ENCODE measurements around the gene USP47.
A peak's percentile ranks its signal among the peaks of the same experiment; 100 is the strongest.

Gene USP47

DNA sequence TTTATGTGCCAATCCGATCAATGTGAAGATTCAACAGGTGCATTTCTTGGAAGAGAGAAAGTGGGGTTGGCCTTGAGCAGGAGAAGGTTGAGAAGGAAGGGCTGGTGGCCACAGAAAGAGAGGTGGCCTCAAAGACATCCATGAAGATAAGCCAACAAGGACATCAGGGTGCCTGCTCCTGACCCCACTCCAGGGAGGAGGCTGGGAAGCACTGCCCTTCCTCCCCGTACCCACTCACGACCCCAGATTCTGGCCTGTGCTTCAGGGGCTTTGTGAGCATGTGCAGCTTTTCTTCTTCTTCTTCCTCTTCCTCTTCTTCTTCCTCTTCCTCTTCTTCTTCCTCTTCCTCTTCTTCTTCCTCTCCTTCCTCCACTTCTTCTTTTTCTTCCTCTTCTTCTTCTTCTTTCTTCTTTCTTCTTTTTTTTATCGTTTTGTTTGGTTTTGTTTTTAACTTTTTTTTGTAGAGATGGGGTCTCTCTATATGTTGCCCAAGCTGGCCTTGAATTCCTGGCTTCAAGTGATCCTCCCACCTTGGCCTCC lies 136.4 kb downstream of the USP47 start:
- no peak overlapping the region for H3K27ac Mint-ChIP-seq
- H3K27me3 Mint-ChIP-seq = no peaks in the 10 kb centered on the region
- H3K4me3 Mint-ChIP-seq = no peak overlapping the region
- DNase-seq = no peak
- no peaks in the 10 kb centered on the region for H3K36me3 Mint-ChIP-seq (ENCODE audit: low read depth)
- no peaks in the 10 kb centered on the region for H3K9me3 Mint-ChIP-seq
- H3K4me1 Mint-ChIP-seq (ENCODE audit: low read depth) = peaks cover 8% of the 10 kb centered on the region

DNA sequence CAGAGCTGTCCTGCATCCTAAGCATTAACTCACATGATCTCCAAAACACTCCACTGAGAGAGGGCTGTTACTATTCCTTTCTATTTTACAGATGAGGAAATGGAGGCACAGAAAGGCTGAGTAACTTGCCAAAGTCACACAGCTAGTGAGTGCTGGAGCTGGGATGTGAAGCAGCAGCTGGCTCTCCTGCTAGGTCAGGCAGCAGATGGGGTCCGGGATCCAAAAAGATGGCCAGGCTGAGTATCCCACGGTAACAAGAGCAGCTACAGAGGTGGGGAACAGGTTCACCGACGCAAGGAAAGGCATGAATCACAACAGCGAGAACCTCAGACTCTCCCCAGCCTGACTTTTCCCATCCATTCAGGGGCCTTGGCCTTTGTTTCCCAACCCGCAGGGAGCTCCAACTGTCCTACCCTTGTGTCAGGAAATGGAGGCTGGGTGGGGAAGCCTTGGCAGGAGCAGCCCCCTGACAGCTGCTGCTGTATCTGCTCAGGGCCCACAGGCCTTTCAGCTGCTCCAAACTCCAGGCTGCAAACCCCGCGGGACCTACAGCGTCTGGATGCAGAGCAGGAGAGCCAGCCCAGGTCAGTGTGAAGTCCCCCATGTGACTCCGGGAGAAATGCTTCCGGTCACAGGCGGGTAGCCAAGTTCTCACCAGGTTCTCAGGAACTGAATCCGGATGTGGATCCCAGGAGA lies 137.2 kb downstream of the USP47 start:
- no peak for DNase-seq
- H3K36me3 Mint-ChIP-seq (ENCODE audit: low read depth) = no peaks in the 10 kb centered on the region
- no peaks in the 10 kb centered on the region for H3K27me3 Mint-ChIP-seq
- H3K4me3 Mint-ChIP-seq = no peak overlapping the region
- peaks cover 8% of the 10 kb centered on the region for H3K4me1 Mint-ChIP-seq (ENCODE audit: low read depth)
- H3K9me3 Mint-ChIP-seq = no peaks in the 10 kb centered on the region
- no peak overlapping the region for H3K27ac Mint-ChIP-seq

DNA sequence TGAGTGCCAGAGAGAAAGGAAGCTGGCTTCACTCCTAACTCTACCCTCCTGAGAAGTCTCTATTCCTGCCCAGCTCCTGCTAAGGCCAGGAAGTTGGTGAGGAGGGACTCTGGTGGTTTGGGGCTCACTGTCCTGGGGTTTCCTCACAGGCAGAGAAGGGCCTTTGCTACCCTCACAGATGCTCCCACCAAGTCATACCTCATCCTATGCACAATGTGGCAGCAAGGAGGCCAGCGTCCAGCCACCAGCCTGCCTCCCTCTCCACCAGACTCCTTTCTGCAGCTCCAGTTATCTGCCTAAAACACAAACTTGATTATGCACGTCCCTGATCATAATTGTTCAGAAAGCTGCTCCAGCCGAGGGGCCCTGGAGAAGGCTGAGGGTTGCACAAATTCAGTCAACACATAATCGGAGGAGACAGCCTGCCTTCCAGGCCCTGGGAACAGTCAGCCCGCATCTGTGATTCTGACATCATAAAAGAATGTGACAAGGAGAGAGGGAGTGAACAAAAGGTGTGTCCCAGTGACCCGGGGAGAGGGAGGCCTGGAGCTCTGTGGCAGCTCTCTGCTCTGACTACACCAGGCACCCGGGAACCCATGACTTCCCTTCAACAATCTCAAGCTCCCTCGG lies 137.8 kb downstream of the USP47 start:
- H3K36me3 Mint-ChIP-seq (ENCODE audit: low read depth) = no peaks in the 10 kb centered on the region
- no peak overlapping the region for H3K4me3 Mint-ChIP-seq
- no peaks in the 10 kb centered on the region for H3K27me3 Mint-ChIP-seq
- H3K27ac Mint-ChIP-seq = no peak overlapping the region
- H3K9me3 Mint-ChIP-seq = no peaks in the 10 kb centered on the region
- peaks cover 8% of the 10 kb centered on the region for H3K4me1 Mint-ChIP-seq (ENCODE audit: low read depth)
- no peak for DNase-seq

DNA sequence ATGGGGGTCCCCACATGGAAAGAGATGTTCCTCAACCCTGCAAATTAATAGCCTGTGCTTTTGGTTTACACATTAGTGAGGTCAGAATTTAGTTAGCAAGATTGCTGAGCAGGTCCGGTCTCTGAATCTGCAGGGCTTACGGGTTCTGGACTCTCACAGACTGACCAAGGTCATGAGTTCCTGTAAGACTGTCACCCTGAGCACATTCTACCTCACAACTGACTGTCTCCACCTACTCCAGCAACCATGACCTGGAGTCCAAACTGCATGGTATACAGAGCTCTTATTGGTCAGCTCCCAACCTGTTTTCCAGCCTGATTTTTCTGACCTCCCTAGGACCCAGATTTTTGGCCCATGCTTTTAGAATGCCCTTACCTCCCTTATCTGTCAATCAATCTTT lies 138.4 kb downstream of the USP47 start:
- Mint-ChIP-seq H3K4me3 (no peak overlapping the region), H3K27me3 (no peaks in the 10 kb centered on the region), H3K27ac (no peak overlapping the region), H3K9me3 (no peaks in the 10 kb centered on the region), H3K36me3 (ENCODE audit: low read depth) (no peaks in the 10 kb centered on the region), H3K4me1 (ENCODE audit: low read depth) (peaks cover 2% of the 10 kb centered on the region)
- DNase-seq = no peak

DNA sequence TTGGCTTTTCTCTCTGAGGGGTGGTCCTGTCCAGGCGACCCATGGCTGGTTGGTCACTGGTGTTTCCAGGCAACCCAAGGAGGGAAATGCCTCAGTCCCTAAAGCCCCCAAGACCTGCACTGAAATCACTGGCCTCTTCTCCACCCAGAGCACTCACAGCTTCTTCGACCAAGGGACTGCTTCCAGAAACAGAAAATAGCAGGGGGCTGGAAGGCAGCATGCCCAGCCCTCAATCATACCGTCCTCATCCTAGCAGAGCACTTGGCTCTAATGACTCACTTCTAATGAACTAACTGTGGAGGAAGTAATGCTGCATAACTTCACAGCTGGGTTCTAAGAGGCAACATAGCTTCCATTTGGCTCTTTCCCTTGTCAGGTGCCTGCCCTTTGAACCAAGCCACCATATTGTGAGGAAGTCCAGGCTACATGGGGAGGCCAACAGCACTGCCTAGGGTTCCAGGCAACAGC lies 139.1 kb downstream of the USP47 start:
- Mint-ChIP-seq H3K4me1 (ENCODE audit: low read depth) (no peaks in the 10 kb centered on the region), H3K27ac (no peak overlapping the region), H3K9me3 (no peaks in the 10 kb centered on the region), H3K36me3 (ENCODE audit: low read depth) (no peaks in the 10 kb centered on the region), H3K4me3 (no peak overlapping the region), H3K27me3 (no peaks in the 10 kb centered on the region)
- no peak for DNase-seq

DNA sequence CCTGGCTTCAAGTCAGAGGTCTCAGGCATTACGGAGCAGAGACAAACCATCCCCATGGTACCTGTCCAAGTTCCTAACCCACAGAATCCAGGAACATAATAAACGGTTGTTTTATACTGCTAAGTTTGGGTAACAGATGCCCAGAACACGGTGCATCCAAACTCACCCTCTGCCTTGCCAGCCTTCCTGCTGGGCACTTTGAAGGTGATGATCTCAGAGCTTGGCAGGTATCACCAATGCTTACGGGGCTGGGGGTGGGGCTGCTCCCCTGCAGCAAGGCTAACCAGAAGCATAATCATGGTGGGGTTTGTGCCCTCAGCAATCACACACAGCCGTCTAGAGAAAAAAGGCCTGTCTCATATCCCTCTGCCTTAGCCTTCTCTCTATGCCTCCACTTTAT lies 139.6 kb downstream of the USP47 start:
- no peaks in the 10 kb centered on the region for H3K27me3 Mint-ChIP-seq
- no peaks in the 10 kb centered on the region for H3K9me3 Mint-ChIP-seq
- DNase-seq = no peak
- H3K27ac Mint-ChIP-seq = no peak overlapping the region
- H3K4me3 Mint-ChIP-seq = no peak overlapping the region
- no peaks in the 10 kb centered on the region for H3K36me3 Mint-ChIP-seq (ENCODE audit: low read depth)
- no peaks in the 10 kb centered on the region for H3K4me1 Mint-ChIP-seq (ENCODE audit: low read depth)

DNA sequence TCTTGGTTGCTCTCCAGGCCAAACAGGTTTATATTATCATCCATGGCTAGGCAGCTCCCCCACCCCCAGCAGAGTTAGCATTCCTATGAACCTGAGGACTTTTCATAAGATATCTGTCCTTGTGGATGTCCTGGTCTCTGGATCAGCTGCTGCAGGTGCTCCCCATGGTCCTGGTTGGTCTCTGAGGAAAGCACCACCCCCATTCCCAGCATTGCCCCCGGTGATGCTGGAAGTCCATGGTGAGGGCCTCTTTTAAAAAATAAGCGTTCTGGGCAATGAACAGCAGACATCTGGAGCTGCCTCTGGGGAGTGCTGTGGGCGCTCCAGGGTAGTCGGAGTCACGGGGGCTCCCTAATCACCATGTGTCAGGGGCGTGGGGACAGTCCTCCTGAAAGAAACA lies 140.1 kb downstream of the USP47 start:
- Mint-ChIP-seq H3K4me1 (ENCODE audit: low read depth) (no peaks in the 10 kb centered on the region), H3K9me3 (no peaks in the 10 kb centered on the region), H3K4me3 (no peak overlapping the region), H3K36me3 (ENCODE audit: low read depth) (no peaks in the 10 kb centered on the region), H3K27me3 (no peaks in the 10 kb centered on the region), H3K27ac (no peak overlapping the region)
- no peak for DNase-seq

DNA sequence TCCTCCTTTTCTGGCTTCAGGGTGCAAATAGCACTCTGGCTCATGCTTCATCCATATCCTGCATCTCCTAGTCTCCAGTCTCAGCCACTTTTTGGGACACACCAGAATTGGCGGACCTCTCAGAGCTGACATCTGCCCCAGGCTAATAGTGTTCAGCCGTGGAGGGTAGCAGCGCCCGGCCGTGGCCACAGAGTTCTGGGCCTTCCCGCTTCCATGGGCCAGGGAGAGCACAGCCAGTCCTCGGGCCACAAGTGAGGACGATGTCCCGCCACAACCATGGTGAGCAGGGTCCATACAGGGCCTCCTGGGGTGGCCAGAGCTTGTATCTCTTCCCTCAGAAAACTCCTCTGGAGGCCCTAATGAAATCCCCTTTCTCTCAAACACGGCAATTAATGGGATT lies 140.7 kb downstream of the USP47 start:
- no peak for DNase-seq
- H3K9me3 Mint-ChIP-seq = no peaks in the 10 kb centered on the region
- no peaks in the 10 kb centered on the region for H3K27me3 Mint-ChIP-seq
- no peaks in the 10 kb centered on the region for H3K36me3 Mint-ChIP-seq (ENCODE audit: low read depth)
- peaks cover 1% of the 10 kb centered on the region for H3K4me1 Mint-ChIP-seq (ENCODE audit: low read depth)
- no peak overlapping the region for H3K4me3 Mint-ChIP-seq
- H3K27ac Mint-ChIP-seq = no peak overlapping the region

DNA sequence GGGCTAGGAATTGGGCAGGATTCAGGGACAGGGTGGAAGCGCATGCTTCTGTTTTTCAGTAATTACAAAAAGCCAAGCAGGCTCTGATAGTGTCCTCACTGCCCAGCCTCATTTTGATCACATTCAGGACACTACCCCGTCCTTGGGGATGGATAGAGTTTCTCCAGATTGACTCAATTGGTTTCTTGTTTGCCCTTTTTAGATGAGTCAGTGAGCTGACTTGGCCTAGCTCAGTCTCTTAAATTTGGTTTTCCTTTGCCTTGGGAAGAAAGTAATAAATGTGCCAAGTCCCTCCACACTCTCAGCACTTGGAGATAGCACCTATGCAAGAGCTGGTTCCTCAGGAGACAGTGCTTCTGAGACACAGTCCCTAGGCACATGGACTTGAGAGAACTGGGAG lies 141.2 kb downstream of the USP47 start:
- no peak for DNase-seq
- Mint-ChIP-seq H3K27me3 (no peaks in the 10 kb centered on the region), H3K9me3 (no peaks in the 10 kb centered on the region), H3K4me3 (no peak overlapping the region), H3K4me1 (ENCODE audit: low read depth) (peaks cover 6% of the 10 kb centered on the region), H3K27ac (no peak overlapping the region), H3K36me3 (ENCODE audit: low read depth) (no peaks in the 10 kb centered on the region)

DNA sequence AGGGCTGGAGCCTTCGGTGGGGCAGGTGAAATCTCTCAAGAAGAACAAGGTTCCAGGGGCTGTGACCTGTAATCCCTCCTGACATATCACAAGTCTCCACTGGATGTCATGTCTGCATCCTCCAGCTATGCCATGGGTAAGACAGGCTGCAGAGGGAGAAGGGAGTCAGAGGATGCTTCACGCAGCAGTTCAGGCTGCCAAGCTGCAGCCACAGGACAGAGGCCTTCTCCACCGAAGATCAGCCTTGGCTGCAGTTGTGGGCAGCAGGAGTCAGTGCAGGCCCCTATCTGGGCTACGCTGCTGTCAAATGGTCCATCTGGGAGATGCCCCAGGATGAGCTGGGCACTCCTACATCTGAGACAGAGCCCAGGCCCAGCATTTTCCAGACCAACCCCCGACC lies 141.7 kb downstream of the USP47 start:
- H3K27me3 Mint-ChIP-seq = no peaks in the 10 kb centered on the region
- DNase-seq = no peak
- no peak overlapping the region for H3K4me3 Mint-ChIP-seq
- no peaks in the 10 kb centered on the region for H3K9me3 Mint-ChIP-seq
- no peaks in the 10 kb centered on the region for H3K36me3 Mint-ChIP-seq (ENCODE audit: low read depth)
- peaks cover 8% of the 10 kb centered on the region for H3K4me1 Mint-ChIP-seq (ENCODE audit: low read depth)
- H3K27ac Mint-ChIP-seq = no peak overlapping the region

DNA sequence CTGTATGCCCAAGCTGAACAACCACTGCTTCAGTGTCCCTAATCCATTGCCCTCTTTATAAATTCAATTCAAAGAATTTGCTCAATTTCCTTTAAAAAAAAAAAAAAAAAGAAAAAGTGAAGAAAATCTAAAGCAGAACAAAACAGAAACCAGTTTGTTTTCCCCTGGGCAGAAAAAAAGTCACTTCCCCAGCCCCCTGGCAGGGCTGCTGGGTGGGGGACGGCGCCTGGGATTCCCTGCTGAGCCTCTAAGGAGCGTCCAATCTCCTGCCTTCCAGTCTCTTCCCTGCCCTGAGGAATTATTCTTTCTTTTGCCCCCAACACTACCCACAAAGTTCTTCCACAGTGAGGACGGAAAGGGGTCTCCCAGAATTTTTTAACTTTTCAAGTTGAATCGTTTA lies 142.8 kb downstream of the USP47 start:
- Mint-ChIP-seq H3K27me3 (no peaks in the 10 kb centered on the region), H3K27ac (no peak overlapping the region), H3K36me3 (ENCODE audit: low read depth) (no peaks in the 10 kb centered on the region), H3K4me3 (no peak overlapping the region), H3K9me3 (no peaks in the 10 kb centered on the region), H3K4me1 (ENCODE audit: low read depth) (peaks cover 8% of the 10 kb centered on the region)
- no peak for DNase-seq

DNA sequence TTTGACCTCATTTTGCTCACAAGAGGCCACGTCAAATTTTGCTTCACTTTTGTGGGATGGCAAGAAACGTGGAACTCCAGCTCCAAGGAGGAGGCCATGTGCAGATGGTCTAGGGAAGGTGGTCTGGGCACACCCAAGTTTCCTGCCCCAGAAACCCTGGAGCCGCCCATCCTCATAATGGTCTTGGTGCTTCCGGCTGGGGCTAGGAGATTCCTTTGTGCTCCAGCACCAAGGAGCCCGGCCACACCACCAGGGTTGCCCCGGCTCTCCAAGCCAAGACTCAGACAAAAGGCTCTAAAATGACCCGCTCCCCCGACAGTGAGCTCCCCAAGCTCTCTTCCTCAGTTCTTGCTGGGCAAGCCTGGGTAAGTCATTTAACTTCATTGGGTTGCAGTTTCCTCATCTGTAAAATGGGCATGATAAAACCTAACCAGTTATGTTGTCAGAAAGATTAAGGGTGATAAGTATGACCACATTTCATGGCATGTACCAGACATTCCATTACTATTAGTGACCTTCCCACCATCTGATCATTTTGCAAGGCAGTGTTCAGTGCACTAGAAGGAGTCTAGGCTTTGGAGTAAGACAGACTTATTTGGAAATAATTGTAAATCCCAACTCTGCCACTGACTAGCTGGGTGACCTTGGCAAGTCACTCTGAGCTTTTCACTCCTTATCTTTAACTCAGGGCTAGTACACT lies 143.4 kb downstream of the USP47 start:
- no peak for DNase-seq
- H3K4me3 Mint-ChIP-seq = no peak overlapping the region
- H3K9me3 Mint-ChIP-seq = no peaks in the 10 kb centered on the region
- no peaks in the 10 kb centered on the region for H3K36me3 Mint-ChIP-seq (ENCODE audit: low read depth)
- H3K27ac Mint-ChIP-seq = no peak overlapping the region
- peaks cover 8% of the 10 kb centered on the region for H3K4me1 Mint-ChIP-seq (ENCODE audit: low read depth)
- no peaks in the 10 kb centered on the region for H3K27me3 Mint-ChIP-seq

DNA sequence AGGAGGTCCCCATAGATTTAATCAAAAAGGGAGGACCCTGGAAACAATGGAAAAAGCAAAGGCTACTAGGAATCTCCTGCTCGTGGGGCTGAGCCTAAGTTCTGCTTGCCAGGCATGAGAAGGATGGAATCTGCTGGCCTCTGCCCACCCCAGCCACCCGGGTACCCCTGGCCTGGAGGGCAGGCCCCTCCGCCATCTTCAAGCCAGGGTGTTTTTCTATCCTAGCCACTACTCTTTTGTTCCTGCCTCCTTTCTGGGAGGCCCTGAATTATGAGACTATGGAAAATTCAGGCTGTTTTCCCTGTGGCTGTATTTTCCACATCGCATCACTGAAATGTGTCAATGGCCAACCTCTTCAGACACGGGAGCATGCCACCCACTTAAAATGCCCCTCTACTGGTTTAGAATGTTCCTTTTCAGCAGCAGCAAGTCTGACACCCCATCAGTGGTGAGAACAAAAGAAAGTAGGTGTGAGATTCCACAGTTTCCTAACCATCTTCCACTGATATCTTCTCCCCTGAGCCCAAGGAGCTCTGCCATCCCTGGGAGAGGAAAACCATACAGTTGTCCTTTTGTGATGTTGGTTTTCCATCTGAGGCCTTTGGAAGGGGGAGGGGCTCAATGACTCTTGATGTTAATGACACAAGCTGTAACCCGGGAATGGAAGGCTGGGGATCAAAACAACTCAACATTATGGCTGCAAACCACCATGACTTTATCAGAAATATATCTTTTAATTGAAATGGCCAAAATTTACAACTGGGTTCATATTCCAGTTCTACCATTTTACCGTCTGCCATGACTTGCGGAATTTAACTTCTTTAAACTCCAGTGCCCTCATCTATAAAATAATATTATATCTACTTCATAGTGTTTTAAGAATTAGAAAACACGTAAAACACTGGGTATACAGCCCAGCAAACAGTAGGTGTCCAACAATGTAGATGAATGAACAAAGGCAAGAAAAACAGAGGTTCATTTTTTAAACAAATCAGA lies 144.5 kb downstream of the USP47 start:
- H3K4me1 Mint-ChIP-seq (ENCODE audit: low read depth) = peaks cover 8% of the 10 kb centered on the region
- no peak for DNase-seq
- H3K27ac Mint-ChIP-seq = no peak overlapping the region
- H3K4me3 Mint-ChIP-seq = no peak overlapping the region
- no peaks in the 10 kb centered on the region for H3K9me3 Mint-ChIP-seq
- H3K36me3 Mint-ChIP-seq (ENCODE audit: low read depth) = no peaks in the 10 kb centered on the region
- no peaks in the 10 kb centered on the region for H3K27me3 Mint-ChIP-seq

DNA sequence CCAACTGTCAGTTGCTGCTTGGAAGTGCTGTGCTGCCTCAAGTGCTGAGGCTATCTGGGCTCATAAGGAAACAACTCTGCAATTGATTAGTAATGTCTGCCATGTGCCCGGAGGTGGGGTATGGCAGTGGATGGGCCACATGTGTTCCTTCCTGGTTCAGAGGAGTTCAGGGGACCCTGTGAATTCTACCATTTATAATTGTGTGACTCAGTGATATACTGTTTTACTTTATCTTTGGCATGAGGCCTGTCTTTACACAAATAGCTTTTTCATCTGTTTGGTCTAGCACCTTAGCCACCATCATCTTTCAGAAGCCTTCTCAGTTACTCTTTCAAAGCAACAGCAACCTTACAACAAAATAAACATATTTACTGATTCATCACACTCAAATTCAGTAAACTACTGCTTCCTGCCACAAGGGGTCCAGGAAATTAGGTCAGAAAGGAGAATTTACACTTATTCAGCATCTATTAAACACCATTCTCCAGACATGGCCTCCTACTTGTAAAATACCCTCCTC lies 145.8 kb downstream of the USP47 start:
- H3K27ac Mint-ChIP-seq = peak overlapping the region; percentile 48
- H3K4me3 Mint-ChIP-seq = no peak overlapping the region
- H3K36me3 Mint-ChIP-seq (ENCODE audit: low read depth) = no peaks in the 10 kb centered on the region
- no peaks in the 10 kb centered on the region for H3K9me3 Mint-ChIP-seq
- H3K4me1 Mint-ChIP-seq (ENCODE audit: low read depth) = peaks cover 10% of the 10 kb centered on the region
- no peak for DNase-seq
- H3K27me3 Mint-ChIP-seq = peaks cover 3% of the 10 kb centered on the region
